Measurements from ENCODE around the gene SLC24A4. TPM values are rescaled to one million over a fixed set of nuclear protein-coding genes. Genes with fewer than 3 reads are reported as not detected.

The SLC24A4 gene
- total RNA-seq, 2 experiments from 2014 or later, result not detected

- DNase-seq (no peak), ATAC-seq (no peak)
- H3K36me3 Mint-ChIP-seq (ENCODE audit: low read depth), result no peaks in the 10 kb centered on the region
- CTCF ChIA-PET, result interaction anchor here (1.0 to 1.3 kb wide), 3 partner anchors 28 to 31 kb away, joined by 3 to 4 read pairs (median 4); no protein-coding TSS in a partner anchor
- H3K27ac Mint-ChIP-seq, result no peak overlapping the region
- peaks cover 59% of the 10 kb centered on the region for H3K27me3 Mint-ChIP-seq
- POLR2A ChIA-PET, result no interaction called here
- no peak for TF ChIP-seq CTCF (IDR thresholded peaks at IDR 0.05)
- peak overlapping the region; percentile 41 for H3K4me3 Mint-ChIP-seq
- intact Hi-C loops (cut with micrococcal nuclease), result no loop called here
- peaks cover 6% of the 10 kb centered on the region for H3K9me3 Mint-ChIP-seq
- H3K4me1 Mint-ChIP-seq (ENCODE audit: low read depth), result no peaks in the 10 kb centered on the region
These were observed 449 bp upstream of the SLC24A4 start for GRCh38 chr14:92322516-92322915.

GRCh38 chr14:92323916-92324818 is 1.2 kb downstream of the SLC24A4 start:
- intact Hi-C loops (cut with micrococcal nuclease), result no loop called here
- Mint-ChIP-seq H3K27me3 (peaks cover 53% of the 10 kb centered on the region), H3K4me1 (ENCODE audit: low read depth) (no peaks in the 10 kb centered on the region)

GRCh38 chr14:92325835-92326234 is 2.9 kb downstream of the SLC24A4 start:
- intact Hi-C loops (cut with micrococcal nuclease), result no loop called here
- no peak for DNase-seq
- Mint-ChIP-seq H3K36me3 (ENCODE audit: low read depth) (no peaks in the 10 kb centered on the region), H3K4me1 (ENCODE audit: low read depth) (no peaks in the 10 kb centered on the region), H3K4me3 (no peak overlapping the region), H3K9me3 (no peaks in the 10 kb centered on the region), H3K27me3 (peaks cover 43% of the 10 kb centered on the region), H3K27ac (no peak overlapping the region)
- ATAC-seq, result no peak
- TF ChIP-seq CTCF (IDR thresholded peaks at IDR 0.05), result no peak
- CTCF ChIA-PET, result no interaction called here
- POLR2A ChIA-PET, result no interaction called here

More at GRCh38 chr14:92323916-92324818, 1.2 kb downstream of the SLC24A4 start:
- no peaks in the 10 kb centered on the region for H3K36me3 Mint-ChIP-seq (ENCODE audit: low read depth)
- ChIA-PET CTCF (interaction anchor here (1.3 kb wide), 1 partner anchor 21 kb away, joined by 3 read pairs; no protein-coding TSS in a partner anchor), POLR2A (interaction anchor here (0.6 to 0.9 kb wide), 3 partner anchors 9 to 800 kb away, joined by 3 to 5 read pairs (median 3); no protein-coding TSS in a partner anchor)
- TF ChIP-seq CTCF (IDR thresholded peaks at IDR 0.05), result no peak
- peak overlapping the region; percentile 31 for H3K4me3 Mint-ChIP-seq
- ATAC-seq (no peak), DNase-seq (no peak)
- no peak overlapping the region for H3K27ac Mint-ChIP-seq
- no peaks in the 10 kb centered on the region for H3K9me3 Mint-ChIP-seq

GRCh38 chr14:92328664-92329255 is 5.8 kb downstream of the SLC24A4 start:
- ChIA-PET CTCF (interaction anchor here (1.6 kb wide), 1 partner anchor 24 kb away, joined by 5 read pairs; no protein-coding TSS in a partner anchor), POLR2A (no interaction called here)
- DNase-seq (no peak), ATAC-seq (no peak)
- Mint-ChIP-seq H3K27me3 (peaks cover 27% of the 10 kb centered on the region), H3K4me1 (ENCODE audit: low read depth) (no peaks in the 10 kb centered on the region), H3K36me3 (ENCODE audit: low read depth) (no peaks in the 10 kb centered on the region), H3K9me3 (no peaks in the 10 kb centered on the region), H3K27ac (no peak overlapping the region), H3K4me3 (no peak overlapping the region)
- intact Hi-C loops (cut with micrococcal nuclease), result no loop called here
- no peak for TF ChIP-seq CTCF (IDR thresholded peaks at IDR 0.05)

- no peaks in the 10 kb centered on the region for H3K9me3 Mint-ChIP-seq
- peaks cover 13% of the 10 kb centered on the region for H3K27me3 Mint-ChIP-seq
- no peak for TF ChIP-seq CTCF (IDR thresholded peaks at IDR 0.05)
- intact Hi-C loops (cut with micrococcal nuclease), result no loop called here
- H3K4me3 Mint-ChIP-seq, result no peak overlapping the region
- no peaks in the 10 kb centered on the region for H3K4me1 Mint-ChIP-seq (ENCODE audit: low read depth)
- ChIA-PET CTCF (interaction anchor here (0.8 kb wide), 1 partner anchor 8 kb away, joined by 3 read pairs; no protein-coding TSS in a partner anchor), POLR2A (no interaction called here)
- H3K27ac Mint-ChIP-seq, result no peak overlapping the region
- DNase-seq, result no peak
- H3K36me3 Mint-ChIP-seq (ENCODE audit: low read depth), result no peaks in the 10 kb centered on the region
- ATAC-seq, result no peak
These were observed 11.1 kb downstream of the SLC24A4 start for GRCh38 chr14:92334050-92334449.
